Measurements from ENCODE around the gene PPP6R3.

The PPP6R3 gene

DNA sequence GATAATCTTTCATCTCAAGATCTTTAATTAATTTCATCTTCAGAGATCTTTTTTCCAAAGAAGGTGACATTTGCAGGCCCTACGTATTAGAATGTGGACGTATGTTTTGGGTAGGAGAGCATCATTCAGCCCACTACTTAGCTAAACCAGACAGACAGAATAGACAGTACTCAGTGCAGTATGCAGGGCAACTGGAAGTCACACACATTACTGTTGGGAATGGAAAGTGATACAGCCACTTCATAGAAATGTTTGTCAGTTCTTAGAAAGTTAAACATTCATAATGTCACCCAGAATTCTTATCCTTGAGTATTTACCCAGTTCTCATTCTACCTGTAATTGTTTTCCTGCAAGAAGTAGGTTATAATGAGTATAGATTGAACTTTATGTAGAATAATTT, 102.9 kb downstream of the PPP6R3 start:
- Histone ChIP-seq H4K20me1 (ENCODE audit: insufficient read depth, low read length) (peaks cover 29% of the 10 kb centered on the region; the same call in 1 of the 2 replicates), H3K36me3 (ENCODE audit: insufficient read depth, low read length) (peaks cover 90% of the 10 kb centered on the region), H3K79me2 (ENCODE audit: insufficient read depth, low read length) (peaks cover 39% of the 10 kb centered on the region)

GRCh38 chr11:68564261-68564660, 103.7 kb downstream of the PPP6R3 start:
- H4K20me1 ChIP-seq (ENCODE audit: insufficient read depth, low read length) = peaks cover 24% of the 10 kb centered on the region; the same call in 1 of the 2 replicates
- ATAC-seq (ENCODE audit: insufficient read depth, low read depth) = no peak
- no peaks in the 10 kb centered on the region for H3K9me3 ChIP-seq (ENCODE audit: insufficient read depth, low read length, severe bottlenecking)
- peaks cover 34% of the 10 kb centered on the region for H3K79me2 ChIP-seq (ENCODE audit: insufficient read depth, low read length)
- H3K4me2 ChIP-seq (ENCODE audit: insufficient read depth, low read length) = no peak overlapping the region
- no peaks in the 10 kb centered on the region for H3K4me1 ChIP-seq (ENCODE audit: insufficient read depth, low read length)
- peaks cover 89% of the 10 kb centered on the region for H3K36me3 ChIP-seq (ENCODE audit: insufficient read depth, low read length)
- H3K9ac ChIP-seq (ENCODE audit: low read depth, low read length) = no peak overlapping the region
- no peak for DNase-seq
- no peak for TF ChIP-seq EZH2 (IDR thresholded peaks at IDR 0.05; ENCODE audit: borderline replicate concordance, low read depth, low read length, severe bottlenecking)
- no peak for TF ChIP-seq CTCF (IDR thresholded peaks at IDR 0.05; ENCODE audit: borderline replicate concordance, extremely low read depth, low read length, poor library complexity, severe bottlenecking)
- H3K27ac ChIP-seq (ENCODE audit: low read length) = no peak overlapping the region
- H3K27me3 ChIP-seq (ENCODE audit: insufficient read depth, low read length, poor library complexity) = no peaks in the 10 kb centered on the region
- H3K4me3 ChIP-seq (ENCODE audit: low read depth in 1 of 2, low read length in 2 of 2) = no peak overlapping the region
- H2AFZ ChIP-seq (ENCODE audit: low read depth, low read length) = no peak overlapping the region

More for the DNA sequence above, 102.9 kb downstream of the PPP6R3 start:
- TF ChIP-seq CTCF (IDR thresholded peaks at IDR 0.05; ENCODE audit: borderline replicate concordance, extremely low read depth, low read length, poor library complexity, severe bottlenecking) (no peak), EZH2 (IDR thresholded peaks at IDR 0.05; ENCODE audit: borderline replicate concordance, low read depth, low read length, severe bottlenecking) (no peak)
- H3K27ac ChIP-seq (ENCODE audit: low read length) = no peak overlapping the region
- no peak overlapping the region for H2AFZ ChIP-seq (ENCODE audit: low read depth, low read length)
- no peak overlapping the region for H3K9ac ChIP-seq (ENCODE audit: low read depth, low read length)
- no peak for DNase-seq
- H3K4me3 ChIP-seq (ENCODE audit: low read depth in 1 of 2, low read length in 2 of 2) = no peak overlapping the region
- no peak overlapping the region for H3K4me2 ChIP-seq (ENCODE audit: insufficient read depth, low read length)
- H3K4me1 ChIP-seq (ENCODE audit: insufficient read depth, low read length) = no peaks in the 10 kb centered on the region
- H3K9me3 ChIP-seq (ENCODE audit: insufficient read depth, low read length, severe bottlenecking) = no peaks in the 10 kb centered on the region
- no peaks in the 10 kb centered on the region for H3K27me3 ChIP-seq (ENCODE audit: insufficient read depth, low read length, poor library complexity)
- ATAC-seq (ENCODE audit: insufficient read depth, low read depth) = no peak

DNA sequence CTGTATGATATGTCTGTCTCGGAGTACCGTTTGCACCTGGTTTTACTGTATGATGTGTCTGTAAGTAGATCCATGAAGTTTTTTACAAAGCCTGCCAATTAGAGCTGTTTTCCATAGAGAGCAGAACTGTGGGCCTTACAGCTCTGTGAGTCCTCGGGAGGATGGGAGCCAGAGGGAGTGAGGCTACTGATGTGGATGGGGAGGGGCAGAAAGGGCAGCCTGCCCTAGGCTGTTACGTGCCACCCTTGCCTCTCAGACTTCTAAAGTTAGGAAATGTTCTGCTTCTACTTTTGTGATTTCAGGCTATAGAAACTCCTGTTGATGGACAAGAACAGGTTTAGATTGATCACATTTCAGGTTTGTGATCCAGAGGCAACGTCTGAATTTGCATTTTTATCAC, 105.2 kb downstream of the PPP6R3 start:
- Histone ChIP-seq H3K27ac (ENCODE audit: low read length) (no peak overlapping the region), H4K20me1 (ENCODE audit: insufficient read depth, low read length) (peaks cover 21% of the 10 kb centered on the region; the same call in 1 of the 2 replicates), H3K36me3 (ENCODE audit: insufficient read depth, low read length) (peaks cover 92% of the 10 kb centered on the region), H3K4me1 (ENCODE audit: insufficient read depth, low read length) (no peaks in the 10 kb centered on the region), H3K9ac (ENCODE audit: low read depth, low read length) (no peak overlapping the region), H3K27me3 (ENCODE audit: insufficient read depth, low read length, poor library complexity) (no peaks in the 10 kb centered on the region), H3K4me3 (ENCODE audit: low read depth in 1 of 2, low read length in 2 of 2) (no peak overlapping the region), H3K9me3 (ENCODE audit: insufficient read depth, low read length, severe bottlenecking) (no peaks in the 10 kb centered on the region), H3K4me2 (ENCODE audit: insufficient read depth, low read length) (no peak overlapping the region), H2AFZ (ENCODE audit: low read depth, low read length) (no peak overlapping the region), H3K79me2 (ENCODE audit: insufficient read depth, low read length) (peaks cover 33% of the 10 kb centered on the region)
- no peak for TF ChIP-seq EZH2 (IDR thresholded peaks at IDR 0.05; ENCODE audit: borderline replicate concordance, low read depth, low read length, severe bottlenecking)
- no peak for TF ChIP-seq CTCF (IDR thresholded peaks at IDR 0.05; ENCODE audit: borderline replicate concordance, extremely low read depth, low read length, poor library complexity, severe bottlenecking)
- DNase-seq = no peak
- no peak for ATAC-seq (ENCODE audit: insufficient read depth, low read depth)

- no peak for TF ChIP-seq EZH2 (IDR thresholded peaks at IDR 0.05; ENCODE audit: borderline replicate concordance, low read depth, low read length, severe bottlenecking)
- no peak for TF ChIP-seq CTCF (IDR thresholded peaks at IDR 0.05; ENCODE audit: borderline replicate concordance, extremely low read depth, low read length, poor library complexity, severe bottlenecking)
- peaks cover 95% of the 10 kb centered on the region for H3K36me3 ChIP-seq (ENCODE audit: insufficient read depth, low read length)
- no peak overlapping the region for H3K4me3 ChIP-seq (ENCODE audit: low read depth in 1 of 2, low read length in 2 of 2)
- peaks cover 28% of the 10 kb centered on the region; the same call in 1 of the 2 replicates for H4K20me1 ChIP-seq (ENCODE audit: insufficient read depth, low read length)
- no peaks in the 10 kb centered on the region for H3K9me3 ChIP-seq (ENCODE audit: insufficient read depth, low read length, severe bottlenecking)
- H2AFZ ChIP-seq (ENCODE audit: low read depth, low read length) = no peak overlapping the region
- DNase-seq = no peak
- no peak overlapping the region for H3K9ac ChIP-seq (ENCODE audit: low read depth, low read length)
- H3K79me2 ChIP-seq (ENCODE audit: insufficient read depth, low read length) = peaks cover 42% of the 10 kb centered on the region
- H3K27me3 ChIP-seq (ENCODE audit: insufficient read depth, low read length, poor library complexity) = no peaks in the 10 kb centered on the region
- no peaks in the 10 kb centered on the region for H3K4me1 ChIP-seq (ENCODE audit: insufficient read depth, low read length)
- H3K4me2 ChIP-seq (ENCODE audit: insufficient read depth, low read length) = no peak overlapping the region
- no peak overlapping the region for H3K27ac ChIP-seq (ENCODE audit: low read length)
- no peak for ATAC-seq (ENCODE audit: insufficient read depth, low read depth)
Observed at GRCh38 chr11:68567553-68567952, 107.0 kb downstream of the PPP6R3 start.
